C4-2B (cell line): ENCODE data around the gene SREBF1.
A peak's percentile ranks its signal among the peaks of the same experiment; 100 is the strongest.

Source experiments
- H3K27ac ChIP-seq: fragments of 450-650 bp; 2 replicates; pipeline ENCODE4 v1.5.1; 2017
- ZFX ChIP-seq: fragments of 450-650 bp; IDR thresholded peaks from 2 replicates; pipeline ENCODE4 v1.6.1; 2017
- TF ChIP-seq, protein P1 (sequence below): fragments of 450-650 bp; conservative IDR thresholded peaks from 2 replicates; pipeline ENCODE4 v1.5.1; 2017; ENCODE audit warnings: mild to moderate bottlenecking

Gene SREBF1

GRCh38 chr17:17832032-17832363 lies 4.8 kb downstream of the SREBF1 start:
- H3K27ac ChIP-seq: no peak overlapping the region
- TF ChIP-seq ZFX: no peak
- TF ChIP-seq, protein P1, sequence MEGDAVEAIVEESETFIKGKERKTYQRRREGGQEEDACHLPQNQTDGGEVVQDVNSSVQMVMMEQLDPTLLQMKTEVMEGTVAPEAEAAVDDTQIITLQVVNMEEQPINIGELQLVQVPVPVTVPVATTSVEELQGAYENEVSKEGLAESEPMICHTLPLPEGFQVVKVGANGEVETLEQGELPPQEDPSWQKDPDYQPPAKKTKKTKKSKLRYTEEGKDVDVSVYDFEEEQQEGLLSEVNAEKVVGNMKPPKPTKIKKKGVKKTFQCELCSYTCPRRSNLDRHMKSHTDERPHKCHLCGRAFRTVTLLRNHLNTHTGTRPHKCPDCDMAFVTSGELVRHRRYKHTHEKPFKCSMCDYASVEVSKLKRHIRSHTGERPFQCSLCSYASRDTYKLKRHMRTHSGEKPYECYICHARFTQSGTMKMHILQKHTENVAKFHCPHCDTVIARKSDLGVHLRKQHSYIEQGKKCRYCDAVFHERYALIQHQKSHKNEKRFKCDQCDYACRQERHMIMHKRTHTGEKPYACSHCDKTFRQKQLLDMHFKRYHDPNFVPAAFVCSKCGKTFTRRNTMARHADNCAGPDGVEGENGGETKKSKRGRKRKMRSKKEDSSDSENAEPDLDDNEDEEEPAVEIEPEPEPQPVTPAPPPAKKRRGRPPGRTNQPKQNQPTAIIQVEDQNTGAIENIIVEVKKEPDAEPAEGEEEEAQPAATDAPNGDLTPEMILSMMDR: no peak

DNA sequence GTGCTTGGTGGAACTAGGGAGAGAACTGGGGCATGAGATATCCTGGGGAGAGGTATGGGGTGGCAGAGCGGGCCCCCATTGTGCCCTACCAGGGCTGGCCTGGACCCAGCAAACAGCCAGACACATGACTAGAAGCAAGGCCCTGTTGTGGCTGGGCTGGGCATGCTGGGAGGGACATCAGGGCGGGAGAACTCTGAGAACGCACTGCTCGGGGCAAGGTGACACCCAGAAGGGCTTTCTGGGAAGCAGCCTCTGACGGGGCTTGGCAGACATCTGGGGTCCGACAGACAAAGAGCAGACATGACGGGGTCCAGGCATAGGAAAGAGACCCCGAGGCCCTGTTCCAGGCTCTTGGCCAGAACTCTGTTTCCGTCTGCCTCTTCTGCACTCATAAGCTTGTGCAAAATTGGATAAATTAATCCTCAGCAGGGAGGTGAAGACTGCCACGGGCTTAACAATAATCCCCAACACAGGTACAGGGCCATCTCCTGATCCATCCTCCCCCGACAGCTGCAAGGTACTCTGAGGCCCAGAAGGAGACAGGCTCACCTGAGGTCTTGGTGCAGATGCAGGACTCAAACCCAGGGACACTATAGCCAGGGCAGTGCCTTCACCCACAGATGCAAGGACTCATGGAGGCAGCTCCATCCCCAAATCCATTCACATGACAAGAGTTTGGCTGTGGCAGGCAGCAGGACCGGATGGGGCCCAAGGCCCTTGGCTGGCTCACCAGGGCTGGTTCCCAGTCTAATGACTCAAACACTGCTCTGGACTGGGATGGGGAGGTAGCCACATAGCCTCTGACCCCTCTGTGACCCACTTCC lies 5.4 kb downstream of the SREBF1 start:
- no peak overlapping the region for H3K27ac ChIP-seq

GRCh38 chr17:17830740-17831207 lies 6.0 kb downstream of the SREBF1 start:
- TF ChIP-seq ZFX: no peak
- TF ChIP-seq, protein P1: no peak
- peak overlapping the region; percentile 27 for H3K27ac ChIP-seq

More for the DNA sequence above, 5.4 kb downstream of the SREBF1 start:
- TF ChIP-seq ZFX: no peak
- TF ChIP-seq, protein P1: no peak

GRCh38 chr17:17830269-17830567 lies 6.6 kb downstream of the SREBF1 start:
- no peak for TF ChIP-seq ZFX
- peak overlapping the region; percentile 27 for H3K27ac ChIP-seq

GRCh38 chr17:17827826-17828621 lies 8.8 kb downstream of the SREBF1 start:
- H3K27ac ChIP-seq: peak overlapping the region; percentile 96
- TF ChIP-seq ZFX: no peak
- TF ChIP-seq, protein P1: no peak

DNA sequence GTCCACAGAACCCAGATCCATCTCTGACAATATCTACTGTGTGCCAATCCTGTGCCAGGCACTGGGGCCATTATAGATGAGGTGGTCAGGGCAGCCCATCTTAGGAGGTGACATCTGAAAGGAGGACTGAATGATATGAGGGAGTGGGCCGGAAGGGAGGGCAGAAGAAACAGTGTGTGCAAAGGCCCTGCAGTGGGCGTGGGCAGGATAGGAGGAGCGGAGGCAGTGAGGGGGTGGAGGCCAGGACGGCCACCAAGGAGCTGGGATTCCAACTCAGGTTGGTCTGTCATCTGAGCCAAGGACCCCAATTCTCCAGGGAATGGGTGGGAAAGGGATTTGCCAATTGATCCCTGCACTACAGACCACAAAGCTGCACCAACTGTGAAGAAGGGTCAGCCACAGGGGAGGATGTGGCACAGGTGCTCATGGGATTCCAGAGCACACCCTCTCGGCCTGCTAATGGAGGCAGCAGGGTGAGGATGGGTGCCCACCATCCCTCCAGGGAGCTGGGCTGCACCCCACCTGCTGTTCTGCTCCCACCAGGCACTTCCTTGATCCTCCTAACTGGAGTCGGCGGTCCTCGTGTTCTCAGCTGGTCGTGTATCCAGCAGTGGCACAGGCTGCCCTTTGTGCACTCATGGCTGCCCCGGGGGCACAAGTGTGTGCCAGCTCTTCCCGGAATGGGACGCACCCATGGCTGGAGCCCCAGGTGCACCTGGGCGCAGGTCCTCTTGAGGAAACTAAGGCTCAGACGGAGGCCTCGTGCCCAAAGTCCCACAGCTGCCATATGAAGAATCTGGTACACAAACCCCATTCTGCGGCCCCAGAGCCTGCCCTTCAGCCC lies 9.6 kb downstream of the SREBF1 start:
- peak overlapping the region; percentile 96 for H3K27ac ChIP-seq

GRCh38 chr17:17826342-17826713 lies 10.5 kb downstream of the SREBF1 start:
- peak overlapping the region; percentile 96 for H3K27ac ChIP-seq
- TF ChIP-seq, protein P1: no peak
- no peak for TF ChIP-seq ZFX

More for the DNA sequence above, 9.6 kb downstream of the SREBF1 start:
- TF ChIP-seq ZFX: no peak
- TF ChIP-seq, protein P1: no peak
